ENCODE results near the gene PTH1R.
A peak's percentile ranks its signal among the peaks of the same experiment; 100 is the strongest.

PTH1R gene

DNA sequence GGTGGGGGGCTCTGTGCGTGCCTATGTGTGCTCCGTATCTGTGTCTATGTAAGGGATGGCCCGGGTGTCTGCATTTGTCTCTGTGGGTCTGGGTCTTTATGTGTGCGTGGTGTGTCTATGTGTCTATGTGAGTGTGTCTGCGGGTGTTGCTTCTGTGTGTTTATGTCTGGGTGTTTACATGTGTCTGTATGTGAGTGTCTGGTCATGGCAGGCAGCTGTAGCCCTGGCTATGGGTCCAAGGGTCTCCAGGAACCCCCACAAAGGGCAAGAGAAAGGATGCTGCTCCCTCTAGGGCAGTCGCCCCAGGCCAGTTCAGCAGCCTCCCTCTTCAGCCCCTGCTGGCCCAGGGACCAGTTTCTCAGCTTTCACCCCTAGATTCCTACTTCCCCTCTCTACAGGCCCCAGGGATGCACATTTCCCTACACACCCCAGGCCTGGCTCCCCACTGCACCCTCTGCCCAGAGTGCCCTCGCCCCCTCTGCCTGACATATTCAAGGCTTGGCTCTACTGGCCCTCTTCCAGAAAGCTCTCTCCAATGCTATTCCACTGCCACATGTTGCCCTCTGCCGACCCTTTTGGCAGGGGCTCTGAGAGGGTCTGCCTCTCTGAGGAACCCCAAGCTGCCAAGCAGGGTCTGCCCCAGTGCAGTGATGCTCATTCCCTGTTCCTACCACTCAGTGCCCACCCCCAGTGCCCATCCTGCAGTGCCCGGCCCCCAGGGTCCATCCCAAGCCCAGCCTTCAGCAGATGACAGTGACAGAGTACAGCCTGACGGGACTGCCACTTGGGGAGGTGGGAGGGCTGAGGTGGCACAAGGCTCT is 13.2 kb upstream of the PTH1R start:
- no peaks in the 10 kb centered on the region for H3K9me3 ChIP-seq (ENCODE audit: insufficient read depth, low read length)
- no peak overlapping the region for H2AFZ ChIP-seq (ENCODE audit: low read depth, low read length)
- no peak overlapping the region for H3K9ac ChIP-seq (ENCODE audit: low read length)

GRCh38 chr3:46865031-46865507 is 12.5 kb upstream of the PTH1R start:
- Histone ChIP-seq H3K27ac (ENCODE audit: low read length) (no peak overlapping the region), H3K9me3 (ENCODE audit: insufficient read depth, low read length) (no peaks in the 10 kb centered on the region), H3K27me3 (ENCODE audit: low read depth, low read length) (peaks cover 12% of the 10 kb centered on the region; the same call in 1 of the 2 replicates), H3K36me3 (replicated peaks; ENCODE audit: low read depth, low read length) (no peaks in the 10 kb centered on the region), H3K4me2 (ENCODE audit: low read length) (no peak overlapping the region), H3K79me2 (ENCODE audit: low read length) (no peaks in the 10 kb centered on the region), H2AFZ (ENCODE audit: low read depth, low read length) (no peak overlapping the region), H3K9ac (ENCODE audit: low read length) (no peak overlapping the region), H3K4me1 (ENCODE audit: low read length) (no peaks in the 10 kb centered on the region), H3K4me3 (ENCODE audit: low read length) (no peak overlapping the region), H4K20me1 (ENCODE audit: insufficient read depth, low read length) (no peaks in the 10 kb centered on the region)
- TF ChIP-seq EZH2phosphoT487 (IDR thresholded peaks at IDR 0.05; ENCODE audit: low read depth) (no peak), CTCF (IDR thresholded peaks at IDR 0.05; ENCODE audit: low read depth, low read length) (no peak)

More for the DNA sequence above, 13.2 kb upstream of the PTH1R start:
- H3K27me3 ChIP-seq (ENCODE audit: low read depth, low read length) = peaks cover 4% of the 10 kb centered on the region; the same call in 1 of the 2 replicates
- no peaks in the 10 kb centered on the region for H3K79me2 ChIP-seq (ENCODE audit: low read length)
- no peaks in the 10 kb centered on the region for H4K20me1 ChIP-seq (ENCODE audit: insufficient read depth, low read length)
- no peaks in the 10 kb centered on the region for H3K36me3 ChIP-seq (replicated peaks; ENCODE audit: low read depth, low read length)
- no peak overlapping the region for H3K27ac ChIP-seq (ENCODE audit: low read length)
- no peak overlapping the region for H3K4me3 ChIP-seq (ENCODE audit: low read length)
- TF ChIP-seq CTCF (IDR thresholded peaks at IDR 0.05; ENCODE audit: low read depth, low read length) = peak; percentile 12; the same call in 1 of the 2 replicates
- no peak for TF ChIP-seq EZH2phosphoT487 (IDR thresholded peaks at IDR 0.05; ENCODE audit: low read depth)
- no peak overlapping the region for H3K4me2 ChIP-seq (ENCODE audit: low read length)
- no peaks in the 10 kb centered on the region for H3K4me1 ChIP-seq (ENCODE audit: low read length)

- Histone ChIP-seq H3K9ac (ENCODE audit: low read length) (no peak overlapping the region), H3K9me3 (ENCODE audit: insufficient read depth, low read length) (no peaks in the 10 kb centered on the region), H3K36me3 (replicated peaks; ENCODE audit: low read depth, low read length) (no peaks in the 10 kb centered on the region), H3K4me3 (ENCODE audit: low read length) (no peak overlapping the region), H3K27me3 (ENCODE audit: low read depth, low read length) (peaks cover 16% of the 10 kb centered on the region), H3K27ac (ENCODE audit: low read length) (no peak overlapping the region), H4K20me1 (ENCODE audit: insufficient read depth, low read length) (no peaks in the 10 kb centered on the region), H3K4me2 (ENCODE audit: low read length) (no peak overlapping the region), H2AFZ (ENCODE audit: low read depth, low read length) (no peak overlapping the region), H3K79me2 (ENCODE audit: low read length) (no peaks in the 10 kb centered on the region), H3K4me1 (ENCODE audit: low read length) (no peaks in the 10 kb centered on the region)
- TF ChIP-seq CTCF (IDR thresholded peaks at IDR 0.05; ENCODE audit: low read depth, low read length) (no peak), EZH2phosphoT487 (IDR thresholded peaks at IDR 0.05; ENCODE audit: low read depth) (no peak)
Measured at GRCh38 chr3:46865546-46865945, 12.0 kb upstream of the PTH1R start.

DNA sequence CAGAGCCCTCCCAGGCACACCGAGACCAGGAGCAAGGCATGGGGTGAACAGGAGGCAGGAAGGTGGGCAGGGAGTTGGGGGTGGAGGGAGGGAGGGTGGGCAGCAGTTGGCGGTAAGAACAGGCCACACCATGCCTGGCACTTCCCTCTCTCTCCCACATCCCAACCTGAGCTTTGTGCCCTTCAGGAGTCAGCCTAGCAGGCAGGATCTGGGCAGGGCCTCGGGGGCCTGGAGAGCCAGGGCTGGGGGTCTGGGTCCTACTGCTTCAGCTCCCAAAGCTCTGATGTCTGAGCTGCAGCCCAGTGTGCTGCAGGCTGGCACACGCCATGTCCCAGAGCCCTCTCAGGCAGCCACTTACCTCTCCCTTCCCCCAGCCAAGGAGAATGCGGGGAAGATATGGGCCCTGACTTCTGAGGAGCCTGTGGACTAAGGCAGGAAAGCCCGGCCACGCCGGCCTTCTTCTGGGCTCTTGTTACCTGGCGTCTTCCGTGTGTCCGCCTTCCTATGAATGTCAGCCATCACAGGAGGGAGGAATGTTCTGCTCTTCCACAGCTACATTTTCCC is 11.4 kb upstream of the PTH1R start:
- Histone ChIP-seq H3K4me3 (ENCODE audit: low read length) (no peak overlapping the region), H2AFZ (ENCODE audit: low read depth, low read length) (no peak overlapping the region), H3K36me3 (replicated peaks; ENCODE audit: low read depth, low read length) (no peaks in the 10 kb centered on the region), H3K27me3 (ENCODE audit: low read depth, low read length) (peaks cover 22% of the 10 kb centered on the region), H3K9ac (ENCODE audit: low read length) (no peak overlapping the region), H3K4me1 (ENCODE audit: low read length) (no peaks in the 10 kb centered on the region), H4K20me1 (ENCODE audit: insufficient read depth, low read length) (no peaks in the 10 kb centered on the region), H3K27ac (ENCODE audit: low read length) (no peak overlapping the region), H3K4me2 (ENCODE audit: low read length) (no peak overlapping the region), H3K79me2 (ENCODE audit: low read length) (no peaks in the 10 kb centered on the region), H3K9me3 (ENCODE audit: insufficient read depth, low read length) (no peaks in the 10 kb centered on the region)
- TF ChIP-seq CTCF (IDR thresholded peaks at IDR 0.05; ENCODE audit: low read depth, low read length) = no peak
- no peak for TF ChIP-seq EZH2phosphoT487 (IDR thresholded peaks at IDR 0.05; ENCODE audit: low read depth)

Measured in OCI-LY3 (cell line).